HG03342 (cell line): ENCODE measurements around the gene MUC2.

ENCODE experiments used
- ATAC-seq: cut with Tn5 transposase; IDR thresholded peaks from one replicate; pipeline ENCODE4 v1.9.1; 2021; ENCODE audit warnings: mild to moderate bottlenecking, moderate library complexity; ENCODE audit not compliant: unreplicated experiment

MUC2 gene

DNA sequence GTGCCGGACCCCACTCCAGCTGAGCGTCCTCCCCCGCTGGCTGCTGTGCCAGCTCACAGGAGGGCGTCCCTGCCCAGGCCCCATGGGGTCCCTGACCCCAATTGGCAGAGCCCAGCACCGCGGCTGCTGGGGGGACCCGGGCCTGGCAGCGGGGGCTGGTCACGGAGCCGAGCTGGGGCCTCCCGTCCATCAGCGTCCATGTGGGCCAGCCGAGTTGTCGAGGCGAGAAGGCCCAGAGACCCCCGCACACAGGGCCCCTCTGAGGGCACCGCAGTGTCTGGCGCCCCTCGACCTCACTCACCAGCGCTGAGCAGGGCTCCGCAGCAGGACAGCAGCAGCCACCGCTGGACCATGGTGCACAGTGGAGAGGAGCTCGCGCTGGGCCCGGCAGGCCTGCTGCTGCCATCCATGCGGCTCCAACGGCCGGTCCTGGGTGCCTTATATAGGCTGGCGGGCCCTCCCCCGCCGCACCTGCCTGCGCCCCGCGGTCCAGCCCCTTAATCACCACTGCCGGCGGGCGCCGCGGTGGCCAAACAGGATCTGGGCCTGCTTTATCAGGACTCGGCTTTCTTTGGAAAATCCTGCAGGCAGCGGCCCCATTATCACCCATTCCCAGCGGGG is 38.3 kb upstream of the MUC2 start, which contains the start of gene MUC6:
Gene MUC6, minus strand, starts transcription at position 416 of the 621 bp plus-strand sequence. Its CDS starts 63 bp downstream, at position 353.
- no peak for ATAC-seq

DNA sequence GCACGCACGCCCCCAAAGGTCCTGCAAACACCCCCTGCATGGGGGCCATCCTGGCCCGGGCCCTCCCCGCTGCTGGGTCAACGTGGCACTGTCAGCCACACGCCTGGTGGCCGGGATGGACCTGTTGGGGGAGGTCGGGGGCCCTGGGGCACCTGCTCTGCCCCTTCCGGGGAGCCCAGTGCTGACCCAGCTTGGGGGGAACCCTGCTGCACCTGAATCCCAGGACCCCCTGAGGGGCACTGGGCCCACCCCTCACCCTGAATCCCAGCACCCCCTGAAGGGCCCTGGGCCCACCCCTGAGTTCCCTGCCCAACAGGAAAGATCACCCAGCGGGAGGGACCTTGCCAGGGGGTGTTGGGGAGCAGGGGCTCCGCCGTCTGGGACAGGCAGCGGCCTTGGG is 37.7 kb upstream of the MUC2 start:
- no peak for ATAC-seq

DNA sequence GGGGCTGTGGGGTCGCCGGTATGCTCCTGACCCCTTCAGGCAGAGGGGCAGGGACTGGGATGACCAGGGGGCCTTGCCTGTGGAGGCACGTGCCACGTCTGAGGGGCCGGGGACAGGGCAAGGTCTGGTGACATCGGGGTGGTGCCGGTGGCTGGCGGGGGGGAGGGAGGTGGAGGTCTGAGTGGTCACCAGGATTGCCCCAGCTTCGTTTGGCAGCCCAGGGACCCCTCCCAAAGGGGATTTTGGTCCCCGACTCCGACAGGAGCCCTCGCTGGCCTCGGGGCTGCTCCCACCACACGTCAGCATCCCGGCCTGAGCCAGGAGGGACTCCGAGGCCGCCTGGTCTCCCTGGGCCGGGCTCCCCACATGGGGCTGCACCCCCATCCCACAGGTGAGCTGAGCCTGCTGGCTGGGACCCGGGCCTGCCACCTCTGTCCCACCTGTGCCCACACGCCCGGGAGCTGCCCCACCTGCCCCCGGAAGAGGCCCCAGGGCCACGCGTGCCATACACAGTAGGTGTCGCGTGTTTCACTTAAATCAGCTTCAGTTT is 37.1 kb upstream of the MUC2 start:
- no peak for ATAC-seq

DNA sequence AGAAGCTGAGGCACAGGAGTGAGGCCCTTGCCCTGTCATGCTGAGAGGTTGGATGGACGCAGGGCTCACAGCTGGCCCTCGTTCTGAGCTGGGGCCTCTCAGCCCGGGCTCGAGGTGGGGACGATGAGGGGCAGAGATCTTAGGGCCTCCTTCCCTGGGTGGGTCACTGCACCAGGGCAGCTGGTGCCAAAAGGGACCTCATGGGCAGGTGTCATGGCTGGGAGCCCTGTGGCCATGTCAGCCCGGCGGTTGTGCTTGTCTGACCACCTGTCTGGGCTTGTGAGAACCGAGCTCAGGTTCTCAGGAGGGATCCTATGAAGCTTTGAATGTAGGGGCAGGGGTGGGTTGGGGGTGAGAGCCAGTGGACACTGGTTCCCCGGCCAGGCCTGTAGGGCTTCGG is 36.3 kb upstream of the MUC2 start:
- no peak for ATAC-seq

DNA sequence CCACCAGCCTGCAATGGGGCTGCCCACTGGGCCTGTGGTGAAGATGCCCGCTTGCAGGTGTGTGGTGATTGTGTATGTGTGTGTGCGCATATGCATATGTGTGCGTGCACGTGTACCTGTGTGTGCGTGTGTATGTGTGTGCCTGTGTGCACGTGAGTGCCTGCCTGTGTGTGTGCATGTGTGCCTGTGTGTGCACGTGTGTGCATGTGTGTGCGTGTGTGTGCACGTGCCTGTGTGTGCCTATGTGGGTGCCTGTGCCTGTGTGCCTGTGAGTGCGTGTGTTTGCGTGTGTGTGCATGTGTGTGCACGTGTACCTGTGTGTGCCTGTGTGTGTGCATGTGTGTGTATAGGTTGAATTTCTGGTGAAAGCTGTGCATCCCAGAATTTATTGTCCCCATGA is 35.8 kb upstream of the MUC2 start:
- no peak for ATAC-seq

DNA sequence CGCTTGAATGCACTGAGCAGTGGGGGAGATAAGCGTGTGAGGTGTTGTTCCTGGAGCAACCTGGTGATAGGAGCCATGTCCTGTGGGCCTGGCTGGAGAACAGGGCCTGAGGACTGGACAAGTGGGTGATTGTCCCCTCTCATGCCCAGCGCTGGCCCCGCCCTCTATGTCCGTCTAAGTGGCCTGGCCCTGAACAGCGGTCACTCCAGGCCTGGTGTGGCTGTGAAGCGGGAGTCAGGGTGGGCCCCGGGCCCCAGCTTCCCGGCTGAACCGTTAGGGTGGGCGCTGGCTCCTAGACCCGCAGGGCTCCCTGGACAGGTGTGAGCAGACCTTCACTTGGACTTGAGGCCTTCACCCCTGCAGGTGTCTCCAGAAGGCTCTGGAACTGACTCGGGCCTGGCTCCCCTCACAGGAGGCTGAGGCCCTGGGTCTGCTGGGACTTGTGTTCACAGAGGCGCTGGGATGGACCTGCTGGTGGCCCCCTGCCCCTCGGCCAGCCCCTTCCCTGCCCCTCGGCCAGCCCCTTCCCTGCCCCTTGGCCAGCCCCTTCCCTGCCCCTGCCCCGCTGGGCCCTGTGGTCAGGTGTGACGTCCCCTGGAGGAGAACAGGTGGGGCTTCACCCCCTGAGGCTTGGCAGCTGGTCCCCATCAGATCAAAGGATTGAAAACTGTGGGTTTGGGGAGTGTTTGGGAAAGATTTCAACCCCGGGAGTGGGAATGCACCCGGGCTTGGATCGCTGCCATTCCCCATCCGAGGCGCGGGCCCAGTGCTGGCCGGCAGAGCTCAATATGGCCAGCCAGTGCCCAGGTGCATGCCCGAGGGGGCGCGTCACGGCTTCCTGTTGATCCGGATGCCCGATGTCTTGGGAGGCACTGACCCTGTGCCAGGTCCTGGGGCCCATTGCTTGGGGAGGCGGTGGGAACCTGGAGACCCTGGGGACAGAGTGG is 34.9 kb upstream of the MUC2 start:
- ATAC-seq: no peak

DNA sequence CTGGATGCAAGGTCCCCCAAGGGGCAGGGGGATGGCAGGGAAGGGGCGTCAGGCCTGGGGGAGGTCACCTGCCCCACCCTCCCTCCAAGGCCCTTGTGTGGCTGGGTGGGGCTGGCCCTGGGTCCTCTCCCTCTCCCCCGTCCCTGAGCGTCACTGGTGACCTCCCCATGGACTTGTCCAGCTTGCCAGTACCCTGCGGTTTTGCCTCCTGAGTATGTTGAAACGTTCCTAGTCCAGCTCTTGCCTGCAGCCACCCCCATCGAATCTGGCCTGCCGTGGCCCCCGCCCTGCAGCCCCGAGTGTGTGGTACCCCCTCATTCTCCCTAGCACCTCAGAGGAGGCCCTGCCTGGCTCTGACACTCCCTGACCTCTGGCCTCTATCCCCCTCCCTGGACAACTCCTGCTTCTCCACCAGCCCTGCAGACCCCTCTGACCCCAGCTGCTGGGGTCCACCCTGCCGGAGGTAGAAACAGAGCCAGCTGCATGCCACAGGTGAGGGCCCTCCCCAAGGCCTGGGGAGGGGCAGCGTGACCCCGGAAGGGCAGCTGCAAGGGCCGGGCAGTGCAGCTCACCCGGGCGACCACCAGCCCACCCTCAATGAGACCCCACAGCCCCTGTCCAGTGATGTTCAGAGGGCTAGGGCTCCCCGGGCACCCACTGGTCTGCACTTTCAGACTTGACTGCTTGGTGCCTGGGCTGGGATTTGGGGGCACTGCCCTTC is 34.1 kb upstream of the MUC2 start:
- no peak for ATAC-seq

DNA sequence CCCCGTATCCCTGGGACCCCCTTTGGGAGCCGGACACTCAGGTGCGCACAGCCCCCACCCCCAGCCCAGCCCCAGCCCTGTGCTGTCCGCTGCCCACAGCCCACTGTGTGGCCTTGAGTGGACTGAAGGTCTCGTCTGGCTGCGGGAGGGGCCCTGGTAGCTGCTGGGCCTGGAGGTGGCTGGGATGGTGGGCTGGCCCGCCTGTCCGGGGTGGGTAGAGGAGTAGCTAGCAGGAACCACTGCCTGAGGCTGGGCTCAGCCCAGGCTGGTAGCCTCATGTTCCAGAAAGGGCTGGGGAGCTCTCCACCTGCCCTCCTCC is 33.6 kb upstream of the MUC2 start:
- no peak for ATAC-seq

DNA sequence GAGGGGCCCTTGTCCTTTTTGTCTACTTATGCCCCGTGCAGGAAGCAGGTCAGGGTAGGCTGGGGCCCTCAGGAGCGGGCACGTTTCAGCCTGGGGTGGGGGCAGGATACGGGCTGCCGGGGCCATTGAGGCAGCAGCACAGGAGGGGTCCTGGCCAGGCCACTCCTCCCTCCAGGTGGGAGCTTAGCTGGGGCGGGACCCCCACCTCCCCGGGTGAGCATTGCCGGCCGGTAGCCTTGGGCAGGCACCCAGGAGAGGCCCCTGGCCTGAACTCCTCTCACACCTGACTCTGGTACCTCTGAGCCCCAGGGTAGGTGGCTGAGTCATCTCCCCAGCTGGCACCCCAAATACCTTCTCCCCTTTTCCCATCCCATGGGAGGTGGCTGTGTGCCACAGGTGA is 33.2 kb upstream of the MUC2 start:
- no peak for ATAC-seq

DNA sequence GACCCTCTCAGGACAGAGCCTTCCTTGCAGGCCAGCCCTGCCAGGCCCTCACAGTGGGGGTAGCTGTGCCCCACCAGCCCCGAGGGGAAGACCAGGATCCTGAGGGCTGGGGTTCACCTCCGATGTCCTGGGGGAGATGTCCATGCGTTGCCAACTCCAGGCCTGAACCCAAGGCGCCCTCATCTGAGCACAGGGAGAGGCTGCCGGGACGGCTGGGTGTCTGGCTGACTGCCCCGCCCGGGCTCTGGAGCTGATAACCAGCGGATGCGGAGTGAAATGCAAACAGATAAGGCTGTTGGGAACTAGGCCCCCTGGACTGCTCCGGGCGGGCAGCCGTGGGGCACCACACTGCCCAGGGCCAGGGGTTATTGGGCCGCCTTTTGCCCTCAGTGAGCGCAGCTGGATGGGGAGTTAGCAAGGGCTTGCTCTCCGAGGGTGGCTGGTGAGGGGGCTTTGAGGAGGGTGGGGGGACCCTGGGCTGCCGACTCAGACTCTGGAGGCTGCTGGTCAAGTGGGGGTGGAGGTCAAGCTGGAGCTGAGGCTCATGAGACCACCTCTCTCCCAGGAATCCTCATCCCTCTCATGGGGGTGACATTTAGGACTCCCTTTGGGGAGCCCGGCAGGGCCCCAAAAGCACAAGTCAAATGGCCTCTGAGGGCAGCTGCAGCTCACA is 32.6 kb upstream of the MUC2 start:
- no peak for ATAC-seq

DNA sequence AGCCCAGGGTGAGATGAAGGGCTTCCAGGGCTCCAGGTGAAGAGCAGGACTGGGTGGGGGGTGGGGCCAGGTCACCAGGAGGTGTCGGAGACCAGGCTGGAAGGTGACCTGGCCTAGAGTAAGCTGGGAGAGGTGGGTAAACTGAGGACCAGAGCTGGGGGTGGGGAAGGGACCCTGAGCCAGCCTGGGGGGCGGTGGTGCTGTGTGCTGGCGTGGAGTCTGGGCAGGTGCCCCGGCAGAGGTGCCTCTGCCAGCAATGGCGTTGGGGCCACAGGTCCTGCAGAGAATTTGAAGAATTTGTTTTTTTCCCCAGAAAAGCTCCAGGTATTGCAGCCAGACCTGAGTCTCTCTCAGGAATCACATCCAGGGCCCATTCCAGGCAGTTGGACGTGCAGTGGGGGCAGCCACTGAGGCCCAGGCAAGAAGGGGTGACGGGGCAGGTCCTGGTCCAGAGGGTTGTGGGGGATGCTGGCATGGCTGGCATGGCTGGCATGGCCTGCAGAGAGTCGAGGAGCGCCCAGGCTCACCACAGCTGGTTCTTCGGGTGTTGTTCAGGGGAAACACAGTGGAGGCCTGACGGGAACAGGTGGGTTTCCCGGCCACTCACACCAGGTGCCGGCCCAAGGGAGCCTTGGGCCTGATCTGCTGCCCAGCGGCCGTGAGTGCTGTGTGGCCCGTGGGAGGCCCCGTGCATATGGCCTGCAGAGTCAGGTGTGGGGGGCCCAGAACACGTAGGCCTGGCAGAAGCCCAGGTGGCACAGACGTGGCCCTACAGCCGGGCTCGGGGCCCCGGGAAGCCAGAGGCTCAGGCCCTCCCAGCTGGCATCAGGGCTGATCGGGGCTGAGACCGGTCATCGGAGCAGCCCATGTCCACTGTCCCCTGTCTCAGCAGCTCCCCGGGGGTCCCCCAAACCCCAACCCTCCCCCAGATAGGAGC is 31.8 kb upstream of the MUC2 start:
- ATAC-seq: no peak

DNA sequence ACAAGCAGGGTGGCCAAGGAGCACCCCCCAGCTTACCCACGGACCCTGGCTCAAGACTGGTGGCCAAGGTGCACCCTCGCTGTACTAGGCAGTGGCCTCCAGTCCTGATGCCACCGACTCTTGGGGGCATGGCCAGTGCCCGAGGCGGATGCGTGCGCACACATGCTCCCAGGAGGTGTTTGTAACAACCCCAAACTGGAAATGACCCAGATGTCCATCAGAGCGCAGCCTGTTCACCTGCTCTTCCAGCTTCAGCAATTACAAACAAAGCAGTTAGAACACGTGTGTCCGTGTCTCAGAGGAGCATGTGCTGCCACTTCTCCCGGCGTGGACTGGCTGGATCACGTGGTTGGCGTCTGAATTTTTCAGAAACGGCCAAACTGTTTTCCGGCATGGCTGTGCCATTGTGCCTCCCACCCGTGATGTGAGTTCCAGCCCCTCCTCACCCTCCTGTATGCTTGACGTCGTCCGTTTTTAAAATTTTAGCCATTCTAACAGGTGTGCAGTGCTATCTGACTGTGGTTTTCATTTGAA is 31.0 kb upstream of the MUC2 start:
- no peak for ATAC-seq

DNA sequence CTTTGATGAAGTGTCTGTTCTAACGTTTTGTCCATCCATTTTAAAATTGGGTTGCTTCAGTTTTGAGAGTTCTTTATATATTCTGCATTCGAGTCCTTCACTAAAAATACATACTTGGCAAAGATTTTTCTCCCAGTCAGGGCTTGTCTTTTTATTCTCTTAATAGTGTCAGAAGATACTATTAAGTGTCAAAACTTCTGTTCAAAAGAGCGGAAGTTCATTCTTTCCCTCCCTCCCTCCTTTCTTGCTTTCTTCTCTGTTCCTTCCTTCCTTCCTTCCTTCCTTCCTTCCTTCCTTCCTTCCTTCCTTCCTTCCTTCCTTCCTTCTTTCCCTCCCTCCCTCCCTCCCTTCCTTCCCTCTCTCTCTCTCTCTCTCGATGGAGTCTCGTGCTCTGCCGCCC is 30.5 kb upstream of the MUC2 start:
- no peak for ATAC-seq

DNA sequence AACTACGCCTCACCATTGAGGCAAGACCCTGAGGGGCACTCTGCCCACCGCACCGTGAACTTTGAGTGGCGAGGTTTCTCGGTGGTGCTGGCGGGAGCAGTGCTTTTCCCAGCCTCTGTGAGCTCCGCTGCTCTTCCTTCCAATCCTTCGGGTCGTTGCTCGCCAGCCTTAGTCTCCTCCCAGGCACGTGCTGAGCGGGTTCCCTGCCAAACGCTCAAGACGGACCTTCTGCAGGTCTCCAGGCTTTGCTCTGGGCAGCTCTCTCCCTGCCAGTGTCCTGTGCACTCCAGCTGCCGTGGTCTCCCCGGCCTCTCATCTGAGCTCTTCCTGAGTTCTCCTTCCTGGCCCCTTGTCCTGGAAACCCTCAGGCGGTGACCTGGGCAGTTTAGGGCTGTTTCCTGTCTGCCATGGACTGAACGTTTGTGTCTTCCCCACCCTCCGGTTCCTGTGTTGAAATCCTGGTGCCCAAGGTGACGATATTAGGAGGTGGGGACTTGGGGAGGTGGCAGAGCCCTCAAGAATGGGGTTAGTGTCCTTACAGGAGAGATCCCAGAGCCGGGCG is 27.0 kb upstream of the MUC2 start:
- no peak for ATAC-seq

DNA sequence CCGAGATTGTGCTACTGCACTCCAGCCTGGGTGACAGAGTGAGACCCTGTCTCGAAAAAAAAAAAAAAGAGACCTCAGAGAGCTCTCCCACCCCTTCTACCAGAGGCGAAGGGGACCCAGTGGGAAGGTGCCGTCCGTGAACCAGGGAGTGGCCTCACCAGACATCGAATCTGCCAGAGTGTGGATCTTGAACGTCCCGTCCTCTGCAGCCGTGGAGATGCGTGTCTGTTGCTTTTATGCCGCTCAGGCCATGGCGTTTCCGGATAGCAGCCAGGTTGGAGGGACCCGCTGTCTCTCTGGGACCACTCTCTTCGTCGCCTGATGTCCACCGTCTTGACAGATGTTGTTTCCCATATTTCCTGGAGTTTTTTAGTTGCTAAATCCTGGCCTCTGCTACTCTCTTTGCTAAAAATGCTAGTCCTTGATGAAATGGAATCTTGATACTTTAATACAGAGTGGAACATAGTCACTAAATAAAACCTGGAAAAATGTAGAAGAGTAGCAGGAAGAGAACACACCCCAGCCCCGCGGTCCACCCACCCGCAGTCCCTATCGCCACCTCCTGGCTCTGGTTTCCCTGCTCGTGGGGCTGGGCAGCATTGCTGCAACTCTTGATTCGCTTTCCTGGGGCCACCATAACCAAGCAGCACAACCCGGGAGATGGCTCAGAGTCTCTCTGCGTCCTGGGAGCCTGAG is 26.2 kb upstream of the MUC2 start:
- no peak for ATAC-seq

DNA sequence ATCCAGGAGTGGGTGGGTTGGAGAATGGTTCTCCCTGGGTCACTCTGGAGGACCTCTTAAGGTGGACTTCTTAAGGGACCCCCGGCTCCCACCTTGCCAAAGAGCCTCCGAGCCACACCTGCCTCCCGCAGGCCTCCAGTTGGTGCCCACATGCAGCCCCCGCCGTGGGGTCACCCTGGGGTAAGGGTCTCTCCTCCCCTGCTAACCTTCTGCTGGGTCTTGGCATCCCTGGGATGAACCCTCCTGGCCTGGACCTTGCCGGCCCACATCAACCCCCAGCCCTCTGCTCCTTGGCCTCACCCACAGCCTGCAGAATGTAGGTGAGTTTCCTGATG is 25.6 kb upstream of the MUC2 start:
- no peak for ATAC-seq

DNA sequence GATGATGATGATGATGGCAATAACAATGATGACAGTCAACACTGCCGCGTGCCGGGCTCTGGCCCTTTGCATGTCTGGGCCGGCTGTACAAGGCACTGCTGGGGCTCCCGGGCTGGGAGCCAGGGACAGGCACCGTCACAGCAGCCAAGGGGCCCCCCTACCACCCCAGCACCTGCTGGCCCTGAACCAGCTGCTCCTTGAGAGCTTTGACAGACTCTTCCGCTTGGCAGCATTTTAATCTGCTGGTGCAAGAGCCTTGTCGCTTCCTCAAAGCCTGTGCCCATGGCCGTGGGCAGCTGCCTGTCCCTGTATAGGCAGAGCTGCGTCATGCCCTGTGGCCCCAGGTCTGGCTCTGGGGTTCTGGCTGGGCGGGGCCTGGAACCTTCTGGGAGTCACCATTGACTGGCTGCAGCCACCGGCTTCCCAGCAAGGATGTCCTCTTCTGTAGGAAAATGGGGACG is 25.2 kb upstream of the MUC2 start:
- no peak for ATAC-seq

DNA sequence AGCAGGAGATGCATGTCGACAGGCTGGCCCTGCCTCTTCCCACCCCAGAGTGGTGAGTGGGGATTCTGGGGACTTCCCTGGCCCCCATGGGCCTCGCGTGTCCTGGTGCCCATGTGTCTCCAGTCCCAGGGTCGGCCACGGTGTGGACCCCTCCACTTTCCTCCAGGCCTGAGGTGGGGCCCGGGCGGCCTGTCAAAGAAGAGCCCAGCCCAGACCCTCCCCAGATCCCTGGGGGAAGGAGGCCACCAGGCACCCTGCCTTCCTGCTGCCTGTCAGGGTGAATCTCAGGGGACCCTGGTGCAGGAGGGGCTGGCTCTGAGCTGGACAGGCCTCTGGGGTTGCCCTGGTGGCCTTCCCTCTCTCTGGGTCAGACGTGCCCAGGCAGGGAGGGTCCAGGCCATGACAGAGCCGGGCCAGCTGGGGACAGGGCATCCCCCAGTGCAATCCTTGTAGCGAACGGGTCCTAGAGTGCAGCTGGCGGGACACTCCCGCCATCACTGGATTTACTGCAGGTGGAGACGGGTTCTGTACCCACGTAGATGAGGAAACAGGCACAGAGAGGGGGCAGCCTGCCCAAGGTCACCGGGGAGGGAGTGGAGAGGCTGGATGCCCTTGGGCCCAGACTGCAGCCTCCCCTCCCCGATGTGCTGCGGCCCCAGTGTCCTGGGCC is 24.6 kb upstream of the MUC2 start:
- no peak for ATAC-seq
